H9 (cell line): ENCODE data around the gene PCDHGA12. TPM values are rescaled to one million over a fixed set of nuclear protein-coding genes. Genes with fewer than 3 reads are reported as not detected.

Source experiments
- DNase-seq: peaks from one replicate; pipeline ENCODE4 v3.0.0-alpha.2; 2017
- H2AFZ ChIP-seq: one replicate; pipeline ENCODE4 v1.6.1; 2013; ENCODE audit warnings: mild to moderate bottlenecking, low read length, control low read depth, moderate library complexity
- H2AK5ac ChIP-seq: 2 replicates; pipeline ENCODE4 v1.6.1; 2013; ENCODE audit warnings: low read length, control low read depth, mixed read lengths; ENCODE audit not compliant: insufficient read length
- H2BK120ac ChIP-seq: one replicate; pipeline ENCODE4 v1.6.1; 2013; ENCODE audit warnings: low read depth, mild to moderate bottlenecking, low read length, control low read depth, inconsistent platforms; ENCODE audit not compliant: poor library complexity, severe bottlenecking
- H2BK12ac ChIP-seq: 2 replicates; pipeline ENCODE4 v1.6.1; 2013; ENCODE audit warnings: low read length, control low read depth, mixed read lengths, low read depth; ENCODE audit not compliant: insufficient read length
- H2BK15ac ChIP-seq: 2 replicates; pipeline ENCODE4 v1.6.1; 2013; ENCODE audit warnings: low read depth, low read length, control low read depth
- H2BK20ac ChIP-seq: one replicate; pipeline ENCODE4 v1.6.1; 2013; ENCODE audit warnings: low read depth, mild to moderate bottlenecking, low read length, control low read depth, inconsistent platforms; ENCODE audit not compliant: poor library complexity, severe bottlenecking
- H2BK5ac ChIP-seq: 2 replicates; pipeline ENCODE4 v1.6.1; 2013; ENCODE audit warnings: low read length, control low read depth, mixed read lengths; ENCODE audit not compliant: insufficient read length
- H3K14ac ChIP-seq: 2 replicates; pipeline ENCODE4 v1.6.1; 2013; ENCODE audit warnings: low read length, control low read depth; ENCODE audit not compliant: insufficient read depth
- H3K18ac ChIP-seq: 2 replicates; pipeline ENCODE4 v1.6.1; 2013; ENCODE audit warnings: low read depth, mild to moderate bottlenecking, mixed read lengths, low read length, control low read depth; ENCODE audit not compliant: insufficient read length
- H3K23ac ChIP-seq: 2 replicates; pipeline ENCODE4 v1.6.1; 2013; ENCODE audit warnings: low read length, control low read depth, mixed read lengths, low read depth; ENCODE audit not compliant: insufficient read length
- H3K23me2 ChIP-seq: 2 replicates; pipeline ENCODE4 v1.6.1; 2013; ENCODE audit warnings: low read depth, mild to moderate bottlenecking, mixed read lengths, low read length, control low read depth; ENCODE audit not compliant: insufficient read length, poor library complexity, severe bottlenecking
- H3K27ac ChIP-seq: 2 replicates; pipeline ENCODE4 v1.5.1; 2013; ENCODE audit warnings: low read length, control low read depth, mixed read lengths, low read depth; ENCODE audit not compliant: insufficient read length
- H3K27me3 ChIP-seq: 2 replicates; pipeline ENCODE4 v1.6.1; 2013; ENCODE audit warnings: low read length, control low read depth, inconsistent platforms; ENCODE audit not compliant: insufficient read depth
- H3K4ac ChIP-seq: 2 replicates; pipeline ENCODE4 v1.6.1; 2013; ENCODE audit warnings: low read depth, mild to moderate bottlenecking, control low read depth, inconsistent platforms, low read length, moderate library complexity
- H3K4me1 ChIP-seq: 2 replicates; pipeline ENCODE4 v1.6.1; 2013; ENCODE audit warnings: low read length, control low read depth, inconsistent platforms; ENCODE audit not compliant: insufficient read depth
- H3K4me2 ChIP-seq: 2 replicates; pipeline ENCODE4 v1.6.1; 2013; ENCODE audit warnings: low read length, control low read depth, mixed read lengths; ENCODE audit not compliant: insufficient read length, insufficient read depth
- H3K56ac ChIP-seq: 2 replicates; pipeline ENCODE4 v1.6.1; 2013; ENCODE audit warnings: low read depth, mild to moderate bottlenecking, mixed read lengths, low read length, control low read depth; ENCODE audit not compliant: insufficient read length
- H3K79me1 ChIP-seq: 2 replicates; pipeline ENCODE4 v1.6.1; 2013; ENCODE audit warnings: low read depth, mild to moderate bottlenecking, moderate library complexity, low read length, control low read depth, inconsistent platforms; ENCODE audit not compliant: insufficient read depth, poor library complexity, severe bottlenecking
- H3K79me2 ChIP-seq: 2 replicates; pipeline ENCODE4 v1.6.1; 2013; ENCODE audit warnings: low read length, control low read depth, inconsistent platforms; ENCODE audit not compliant: insufficient read depth
- H3K9ac ChIP-seq: 2 replicates; pipeline ENCODE4 v1.6.1; 2013; ENCODE audit warnings: low read length, control low read depth, mixed read lengths; ENCODE audit not compliant: insufficient read length; ENCODE audit errors: extremely low read depth
- H3K9me3 ChIP-seq: one replicate; pipeline ENCODE4 v1.6.1; 2013; ENCODE audit warnings: low read depth, low read length, inconsistent platforms; ENCODE audit not compliant: control insufficient read depth
- H3T11ph ChIP-seq: one replicate; pipeline ENCODE4 v1.6.1; 2013; ENCODE audit warnings: mild to moderate bottlenecking, low read length, control low read depth, inconsistent platforms
- H4K20me1 ChIP-seq: one replicate; pipeline ENCODE4 v1.6.1; 2013; ENCODE audit not compliant: control insufficient read depth, insufficient read length, insufficient read depth
- H4K5ac ChIP-seq: 2 replicates; pipeline ENCODE4 v1.6.1; 2013; ENCODE audit warnings: low read depth, mild to moderate bottlenecking, mixed read lengths, low read length, control low read depth; ENCODE audit not compliant: insufficient read length
- H4K8ac ChIP-seq: replicated peaks from 2 replicates; pipeline ENCODE4 v1.6.1; 2013; ENCODE audit warnings: low read length, control low read depth, mixed read lengths, low read depth; ENCODE audit not compliant: insufficient read length
- H4K91ac ChIP-seq: 2 replicates; pipeline ENCODE4 v1.6.1; 2013; ENCODE audit warnings: low read depth, mild to moderate bottlenecking, moderate library complexity, mixed read lengths, low read length, control low read depth; ENCODE audit not compliant: insufficient read length
- H3K27ac Mint-ChIP-seq, 3 experiments: 2 replicates in 2 of 3; 3 replicates in 1 of 3; pipeline ENCODE4 v1.8.0; 2020 to 2021; ENCODE audit warnings: mixed read lengths in 3 of 3, mild to moderate bottlenecking in 1 of 3, moderate library complexity in 1 of 3
- H3K27me3 Mint-ChIP-seq: 2 replicates; pipeline ENCODE4 v1.8.0; 2021; ENCODE audit warnings: low read depth, mild to moderate bottlenecking, moderate library complexity, mixed read lengths
- H3K36me3 Mint-ChIP-seq, 3 experiments: 2 replicates in 2 of 3; 3 replicates in 1 of 3; pipeline ENCODE4 v1.8.0; 2020 to 2021; ENCODE audit warnings: low read depth in 3 of 3, mixed read lengths in 3 of 3; ENCODE audit not compliant: insufficient read depth in 1 of 3
- H3K4me1 Mint-ChIP-seq, 2 experiments: 2 replicates each; pipeline ENCODE4 v1.8.0; 2020; ENCODE audit warnings: mixed read lengths in 2 of 2
- H3K4me3 Mint-ChIP-seq, 2 experiments: 2 replicates in 1 of 2; 3 replicates in 1 of 2; pipeline ENCODE4 v1.8.0; 2020 to 2021; ENCODE audit warnings: mild to moderate bottlenecking in 2 of 2, mixed read lengths in 2 of 2, moderate library complexity in 1 of 2
- H3K9me3 Mint-ChIP-seq, 2 experiments: 2 replicates in 1 of 2; 3 replicates in 1 of 2; pipeline ENCODE4 v1.8.0; 2020; ENCODE audit warnings: mild to moderate bottlenecking in 2 of 2, mixed read lengths in 2 of 2, moderate library complexity in 1 of 2
- WGBS: extraction: QIAGEN DNeasy Blood & Tissue Kit; methylation state at CpG from one replicate; pipeline ENCODE4 v1.1.7; 2013; ENCODE audit warnings: missing lambda C conversion rate, low lambda C conversion rate, mixed read lengths; ENCODE audit not compliant: insufficient read length; ENCODE audit errors: extremely low coverage; 5-methylcytosine and 5-hydroxymethylcytosine counted together
- total RNA-seq: library from RNA; stranded (reverse); gene quantifications from 2 replicates; pipeline ENCODE4 v1.2.1, GENCODE V29; 2021
- TF ChIP-seq, protein P1 (sequence below): fragments of 200-600 bp; sonication (generic); conservative IDR thresholded peaks from 3 replicates; pipeline ENCODE4 v1.8.0; 2021; ENCODE audit warnings: antibody characterized with exemption, mild to moderate bottlenecking

Gene PCDHGA12
- total RNA-seq, 1 experiment from 2014 or later = 1.3 TPM

DNA sequence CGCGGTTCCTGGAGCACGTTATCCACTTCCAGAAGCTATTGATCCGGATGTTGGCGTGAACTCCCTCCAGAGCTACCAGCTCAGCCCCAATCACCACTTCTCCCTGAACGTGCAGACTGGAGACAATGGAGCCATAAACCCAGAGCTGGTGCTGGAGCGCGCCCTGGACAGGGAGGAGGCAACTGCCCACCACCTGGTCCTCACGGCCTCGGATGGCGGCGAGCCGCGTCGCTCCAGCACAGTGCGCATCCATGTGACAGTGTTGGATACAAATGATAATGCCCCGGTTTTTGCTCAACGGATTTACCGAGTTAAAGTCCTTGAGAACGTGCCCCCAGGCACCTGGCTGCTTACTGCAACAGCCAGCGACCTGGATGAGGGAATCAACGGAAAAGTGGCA is 26.9 kb upstream of the PCDHGA12 start:
- H2BK12ac ChIP-seq = no peak overlapping the region
- H3K14ac ChIP-seq = no peak overlapping the region
- no peak overlapping the region for H3T11ph ChIP-seq
- peaks cover 2 to 3% of the 10 kb centered on the region in 2 experiments for H3K4me1 Mint-ChIP-seq
- no peak overlapping the region for H3K27ac ChIP-seq
- no peak overlapping the region for H4K91ac ChIP-seq
- H2BK120ac ChIP-seq = no peak overlapping the region
- peaks cover 5% of the 10 kb centered on the region for H3K23me2 ChIP-seq
- H3K4ac ChIP-seq = no peak overlapping the region
- no peaks in the 10 kb centered on the region for H4K20me1 ChIP-seq
- peaks cover 19 to 31% (median 31%) of the 10 kb centered on the region in 3 experiments for H3K36me3 Mint-ChIP-seq
- H3K4me2 ChIP-seq = no peak overlapping the region
- no peak overlapping the region for H2AK5ac ChIP-seq
- no peak overlapping the region for H3K27ac Mint-ChIP-seq
- no peak overlapping the region for H2AFZ ChIP-seq
- H3K4me1 ChIP-seq = no peaks in the 10 kb centered on the region
- H3K27me3 ChIP-seq = no peaks in the 10 kb centered on the region
- no peak overlapping the region for H3K9ac ChIP-seq
- H3K18ac ChIP-seq = no peak overlapping the region
- no peak overlapping the region for H3K23ac ChIP-seq
- H3K27me3 Mint-ChIP-seq = peaks cover 3% of the 10 kb centered on the region
- DNase-seq = no peak
- no CpG with 5 or more reads among the region's 22 CpGs for WGBS
- H4K5ac ChIP-seq = no peak overlapping the region
- H2BK5ac ChIP-seq = no peak overlapping the region
- no peaks in the 10 kb centered on the region for H3K79me2 ChIP-seq
- H2BK15ac ChIP-seq = no peak overlapping the region
- no peaks in the 10 kb centered on the region for H3K79me1 ChIP-seq
- H3K4me3 Mint-ChIP-seq = no peak overlapping the region
- peaks cover 29% of the 10 kb centered on the region for H3K9me3 ChIP-seq
- H2BK20ac ChIP-seq = no peak overlapping the region
- TF ChIP-seq, protein P1, sequence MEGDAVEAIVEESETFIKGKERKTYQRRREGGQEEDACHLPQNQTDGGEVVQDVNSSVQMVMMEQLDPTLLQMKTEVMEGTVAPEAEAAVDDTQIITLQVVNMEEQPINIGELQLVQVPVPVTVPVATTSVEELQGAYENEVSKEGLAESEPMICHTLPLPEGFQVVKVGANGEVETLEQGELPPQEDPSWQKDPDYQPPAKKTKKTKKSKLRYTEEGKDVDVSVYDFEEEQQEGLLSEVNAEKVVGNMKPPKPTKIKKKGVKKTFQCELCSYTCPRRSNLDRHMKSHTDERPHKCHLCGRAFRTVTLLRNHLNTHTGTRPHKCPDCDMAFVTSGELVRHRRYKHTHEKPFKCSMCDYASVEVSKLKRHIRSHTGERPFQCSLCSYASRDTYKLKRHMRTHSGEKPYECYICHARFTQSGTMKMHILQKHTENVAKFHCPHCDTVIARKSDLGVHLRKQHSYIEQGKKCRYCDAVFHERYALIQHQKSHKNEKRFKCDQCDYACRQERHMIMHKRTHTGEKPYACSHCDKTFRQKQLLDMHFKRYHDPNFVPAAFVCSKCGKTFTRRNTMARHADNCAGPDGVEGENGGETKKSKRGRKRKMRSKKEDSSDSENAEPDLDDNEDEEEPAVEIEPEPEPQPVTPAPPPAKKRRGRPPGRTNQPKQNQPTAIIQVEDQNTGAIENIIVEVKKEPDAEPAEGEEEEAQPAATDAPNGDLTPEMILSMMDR = no peak
- H4K8ac ChIP-seq = no peak overlapping the region
- H3K56ac ChIP-seq = no peak overlapping the region
- H3K9me3 Mint-ChIP-seq = peaks cover 33 to 51% of the 10 kb centered on the region in 2 experiments
